HG03045 (cell line): Measurements from ENCODE around the gene CD38.
A peak's percentile ranks its signal among the peaks of the same experiment; 100 is the strongest.
"Not testable (repeated sequence)": the region's sequence is repeated elsewhere in the genome, so short reads cannot be mapped to it uniquely, and the experiment has no call there.

Experiments
- ATAC-seq: cut with Tn5 transposase; IDR thresholded peaks from one replicate; pipeline ENCODE4 v1.9.1; 2021; ENCODE audit warnings: mild to moderate bottlenecking, moderate library complexity; ENCODE audit not compliant: unreplicated experiment

Gene CD38

GRCh38 chr4:15758294-15758693 lies 19.8 kb upstream of the CD38 start:
- ATAC-seq = no peak

GRCh38 chr4:15762460-15762859 lies 15.7 kb upstream of the CD38 start:
- not testable (repeated sequence) for ATAC-seq

GRCh38 chr4:15765391-15765790 lies 12.7 kb upstream of the CD38 start:
- ATAC-seq = no peak

- ATAC-seq = peak; percentile 67
Observed at GRCh38 chr4:15765910-15766697, 12.0 kb upstream of the CD38 start.

GRCh38 chr4:15766821-15767220 lies 11.3 kb upstream of the CD38 start:
- ATAC-seq = no peak

- ATAC-seq = no peak
Observed at GRCh38 chr4:15769202-15769601, 8.9 kb upstream of the CD38 start.

GRCh38 chr4:15771216-15772058 lies 6.7 kb upstream of the CD38 start:
- peak; percentile 70 for ATAC-seq

GRCh38 chr4:15774020-15774420 lies 4.1 kb upstream of the CD38 start:
- ATAC-seq = no peak

GRCh38 chr4:15776871-15777648 lies 1.1 kb upstream of the CD38 start:
- no peak for ATAC-seq

GRCh38 chr4:15777697-15778288 lies 335 bp upstream of the CD38 start:
- ATAC-seq = no peak

GRCh38 chr4:15779306-15779705 lies 1.2 kb downstream of the CD38 start:
- no peak for ATAC-seq

- ATAC-seq = no peak
Observed at GRCh38 chr4:15779809-15780208, 1.7 kb downstream of the CD38 start.

GRCh38 chr4:15781427-15782095 lies 3.4 kb downstream of the CD38 start:
- peak; percentile 14 for ATAC-seq

- ATAC-seq = no peak
Observed at GRCh38 chr4:15783676-15784075, 5.5 kb downstream of the CD38 start.

GRCh38 chr4:15784959-15785634 lies 7.0 kb downstream of the CD38 start:
- ATAC-seq = peak; percentile 81

- no peak for ATAC-seq
Observed at GRCh38 chr4:15786743-15787142, 8.6 kb downstream of the CD38 start.

- no peak for ATAC-seq
Observed at GRCh38 chr4:15792974-15793373, 14.8 kb downstream of the CD38 start.

GRCh38 chr4:15793506-15794363 lies 15.6 kb downstream of the CD38 start:
- ATAC-seq = no peak

GRCh38 chr4:15794426-15794825 lies 16.3 kb downstream of the CD38 start:
- no peak for ATAC-seq
